Measurements from ENCODE around the gene SDK2.

DNA sequence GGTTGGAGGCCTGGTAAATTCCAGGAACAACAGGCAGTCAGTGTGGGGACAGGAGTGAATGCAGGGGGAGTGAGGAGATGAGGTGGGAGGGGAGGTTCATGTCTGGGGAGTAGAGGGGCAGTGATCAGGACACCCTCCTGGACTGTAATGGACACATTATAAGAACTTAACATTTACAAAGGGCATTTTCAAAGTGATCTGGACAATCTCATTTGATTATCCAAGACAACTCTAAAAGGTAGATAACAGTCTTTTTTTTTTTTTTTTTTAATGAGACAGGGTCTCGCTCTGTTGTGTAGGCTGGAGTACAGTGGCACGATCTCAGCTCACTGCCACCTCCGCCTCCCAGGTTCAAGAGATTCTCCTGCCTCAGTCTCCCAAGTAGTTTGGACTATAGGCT is 5.7 kb downstream of the SDK2 start:
- TF ChIP-seq, protein P1, sequence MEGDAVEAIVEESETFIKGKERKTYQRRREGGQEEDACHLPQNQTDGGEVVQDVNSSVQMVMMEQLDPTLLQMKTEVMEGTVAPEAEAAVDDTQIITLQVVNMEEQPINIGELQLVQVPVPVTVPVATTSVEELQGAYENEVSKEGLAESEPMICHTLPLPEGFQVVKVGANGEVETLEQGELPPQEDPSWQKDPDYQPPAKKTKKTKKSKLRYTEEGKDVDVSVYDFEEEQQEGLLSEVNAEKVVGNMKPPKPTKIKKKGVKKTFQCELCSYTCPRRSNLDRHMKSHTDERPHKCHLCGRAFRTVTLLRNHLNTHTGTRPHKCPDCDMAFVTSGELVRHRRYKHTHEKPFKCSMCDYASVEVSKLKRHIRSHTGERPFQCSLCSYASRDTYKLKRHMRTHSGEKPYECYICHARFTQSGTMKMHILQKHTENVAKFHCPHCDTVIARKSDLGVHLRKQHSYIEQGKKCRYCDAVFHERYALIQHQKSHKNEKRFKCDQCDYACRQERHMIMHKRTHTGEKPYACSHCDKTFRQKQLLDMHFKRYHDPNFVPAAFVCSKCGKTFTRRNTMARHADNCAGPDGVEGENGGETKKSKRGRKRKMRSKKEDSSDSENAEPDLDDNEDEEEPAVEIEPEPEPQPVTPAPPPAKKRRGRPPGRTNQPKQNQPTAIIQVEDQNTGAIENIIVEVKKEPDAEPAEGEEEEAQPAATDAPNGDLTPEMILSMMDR (IDR thresholded peaks at IDR 0.05), result no peak
- TF ChIP-seq POLR2A (IDR thresholded peaks at IDR 0.05), result no peak
